Measurements from ENCODE around the gene APPL1.
A peak's percentile ranks its signal among the peaks of the same experiment; 100 is the strongest.
"Not testable (repeated sequence)": the region's sequence is repeated elsewhere in the genome, so short reads cannot be mapped to it uniquely, and the experiment has no call there.

The APPL1 gene

DNA sequence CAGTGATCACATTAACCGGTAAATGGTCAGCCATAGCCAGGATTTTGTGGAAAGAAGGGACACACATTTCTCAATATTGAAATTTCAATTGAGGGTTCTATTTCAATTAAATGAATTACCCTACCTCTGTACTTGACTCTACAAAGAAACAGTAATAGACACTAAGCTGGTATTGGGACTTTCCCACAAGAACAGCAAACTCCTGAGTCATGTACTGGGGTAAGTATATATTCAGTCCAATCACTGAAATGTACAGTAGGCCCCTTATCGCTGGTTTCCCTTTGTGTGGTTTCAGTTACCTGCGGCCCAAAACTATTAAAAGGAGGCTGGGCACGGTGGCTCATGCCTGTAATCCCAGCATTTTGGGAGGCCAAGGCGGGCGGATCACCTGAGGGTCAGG is 47.3 kb downstream of the APPL1 start:
- no peak for DNase-seq (ENCODE audit: low read depth, low spot score)

DNA sequence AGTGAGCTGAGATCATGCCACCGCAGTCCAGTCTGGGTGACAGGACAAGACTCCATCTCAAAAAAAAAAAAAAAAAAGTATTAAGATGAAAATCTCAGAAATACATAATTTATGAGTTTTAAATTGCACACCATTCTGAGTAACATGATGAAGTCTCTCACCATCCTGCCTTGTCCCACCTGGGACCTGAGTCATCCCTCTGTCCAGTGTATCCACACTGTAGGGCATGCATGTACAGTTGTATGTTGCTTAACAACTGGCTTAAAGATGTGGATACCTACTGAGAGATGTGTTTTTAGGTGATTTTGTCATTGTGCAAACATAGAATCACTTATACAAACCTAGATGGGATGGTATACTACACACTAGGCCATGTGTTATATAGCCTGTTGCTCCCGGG is 47.9 kb downstream of the APPL1 start:
- DNase-seq (ENCODE audit: low read depth, low spot score), result no peak

DNA sequence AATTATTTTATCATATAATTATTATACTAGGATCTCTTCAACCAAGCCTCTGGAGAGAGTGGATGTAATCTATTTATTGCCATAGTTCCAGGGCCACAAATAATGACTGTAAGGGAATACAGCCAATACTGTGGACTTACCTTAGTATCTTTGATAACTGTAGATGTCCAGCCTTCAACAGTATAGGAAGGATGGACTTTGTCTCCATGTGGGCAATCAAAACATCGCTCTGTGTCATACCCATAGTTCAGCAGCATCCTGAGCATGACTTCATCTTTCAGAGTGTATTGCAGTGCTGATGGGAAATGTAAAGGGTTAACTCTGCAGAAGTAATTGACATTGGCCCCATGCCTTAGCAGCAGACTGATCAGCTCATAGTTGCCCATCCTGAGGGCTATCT is 50.7 kb downstream of the APPL1 start:
- no peak for DNase-seq (ENCODE audit: low read depth, low spot score)

DNA sequence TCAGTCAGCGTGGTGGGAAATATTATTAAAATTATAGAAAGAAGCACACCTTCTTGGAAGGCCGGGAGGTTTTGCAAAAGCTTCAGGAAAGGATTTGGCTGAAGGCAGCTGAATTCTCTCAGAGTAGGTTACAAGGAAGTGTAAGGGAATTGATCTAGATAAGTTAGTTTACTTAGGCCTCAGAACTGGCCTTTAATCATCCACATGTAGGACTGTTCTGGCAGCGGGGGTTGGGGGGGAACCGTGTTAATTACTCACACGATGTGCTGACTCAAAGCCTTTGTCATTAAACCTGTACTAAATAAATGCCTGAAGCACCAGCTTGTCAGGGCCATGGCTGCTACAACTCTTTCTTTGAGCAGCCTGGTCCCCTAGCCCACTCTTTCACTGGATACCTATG is 52.2 kb downstream of the APPL1 start:
- DNase-seq (ENCODE audit: low read depth, low spot score), result no peak

DNA sequence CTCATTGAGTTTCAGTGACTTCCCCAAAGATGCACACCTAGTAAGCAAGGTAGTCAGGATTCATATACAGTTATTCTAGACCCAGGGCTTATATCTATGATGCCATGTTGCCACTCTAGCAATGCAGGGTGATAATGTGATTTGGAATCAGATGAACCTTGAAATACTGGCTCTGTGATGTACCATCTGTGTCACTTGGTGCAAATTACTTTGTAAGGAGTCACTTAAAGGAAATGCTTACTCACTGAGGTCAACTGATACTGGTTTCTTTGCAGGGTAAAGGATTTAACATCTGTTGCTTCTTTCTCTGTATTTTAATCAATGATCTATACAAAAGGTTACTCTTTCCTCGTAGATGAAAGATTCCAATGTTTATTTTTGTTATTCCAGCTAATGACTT is 54.2 kb downstream of the APPL1 start:
- no peak for DNase-seq (ENCODE audit: low read depth, low spot score)

DNA sequence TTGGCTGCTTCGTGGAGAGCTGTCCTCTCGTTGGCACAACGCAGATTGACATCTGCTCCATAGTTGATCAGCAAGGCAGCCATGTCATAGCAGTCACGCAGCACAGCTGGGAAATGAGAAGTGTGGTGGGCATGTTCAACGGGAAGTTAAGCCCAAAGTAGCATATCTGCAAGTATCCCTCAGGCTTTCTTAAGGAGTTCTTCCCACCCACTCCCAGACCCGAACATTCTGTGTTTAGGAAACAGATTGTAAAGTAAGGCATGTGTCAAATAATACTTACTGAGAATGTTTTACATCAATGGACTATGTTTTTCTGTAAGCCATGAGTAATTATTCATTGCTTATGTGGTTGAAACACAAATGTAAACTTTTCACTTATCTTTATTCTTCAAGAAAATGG is 55.8 kb downstream of the APPL1 start:
- DNase-seq (ENCODE audit: low read depth, low spot score), result no peak

DNA sequence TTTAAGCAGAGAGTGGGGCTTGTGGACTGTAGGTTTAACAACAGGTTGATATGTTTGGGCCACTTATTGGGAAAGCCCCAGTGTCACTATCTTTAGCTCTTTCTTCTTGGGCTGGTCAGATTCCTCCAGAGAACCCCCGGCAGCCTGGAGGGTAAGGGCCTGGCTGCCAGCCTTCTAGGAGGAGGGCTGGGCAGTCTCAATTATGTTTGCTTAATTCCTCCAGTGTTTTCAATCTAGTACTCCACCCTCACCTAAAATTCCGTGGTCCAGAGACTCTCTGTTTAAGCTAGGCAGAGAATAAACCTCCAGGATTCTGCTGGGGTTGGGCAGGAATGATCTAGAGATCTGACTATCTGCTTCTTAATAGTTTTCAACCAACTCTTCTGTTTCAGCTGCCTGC is 59.7 kb downstream of the APPL1 start:
- DNase-seq (ENCODE audit: low read depth, low spot score), result no peak

DNA sequence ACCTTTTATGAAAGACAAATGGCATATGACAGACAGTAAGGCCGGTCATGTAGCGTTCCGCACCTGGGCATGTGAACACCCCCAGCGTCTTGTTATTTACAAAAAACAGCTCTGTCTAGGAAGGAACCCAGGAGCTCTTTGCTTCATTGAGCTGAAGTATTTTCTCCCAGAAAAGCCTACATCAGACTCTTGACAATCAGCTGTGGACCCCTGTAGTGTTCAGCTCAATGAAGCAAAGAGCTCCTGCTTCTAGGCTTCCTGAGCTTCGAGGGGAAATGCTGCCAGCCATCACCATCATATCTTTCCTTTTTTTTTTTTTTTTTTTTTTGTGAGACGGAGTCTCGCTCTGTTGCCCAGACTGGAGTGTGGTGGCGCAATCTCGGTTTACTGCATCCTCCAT is 60.9 kb downstream of the APPL1 start:
- no peak for DNase-seq (ENCODE audit: low read depth, low spot score)

DNA sequence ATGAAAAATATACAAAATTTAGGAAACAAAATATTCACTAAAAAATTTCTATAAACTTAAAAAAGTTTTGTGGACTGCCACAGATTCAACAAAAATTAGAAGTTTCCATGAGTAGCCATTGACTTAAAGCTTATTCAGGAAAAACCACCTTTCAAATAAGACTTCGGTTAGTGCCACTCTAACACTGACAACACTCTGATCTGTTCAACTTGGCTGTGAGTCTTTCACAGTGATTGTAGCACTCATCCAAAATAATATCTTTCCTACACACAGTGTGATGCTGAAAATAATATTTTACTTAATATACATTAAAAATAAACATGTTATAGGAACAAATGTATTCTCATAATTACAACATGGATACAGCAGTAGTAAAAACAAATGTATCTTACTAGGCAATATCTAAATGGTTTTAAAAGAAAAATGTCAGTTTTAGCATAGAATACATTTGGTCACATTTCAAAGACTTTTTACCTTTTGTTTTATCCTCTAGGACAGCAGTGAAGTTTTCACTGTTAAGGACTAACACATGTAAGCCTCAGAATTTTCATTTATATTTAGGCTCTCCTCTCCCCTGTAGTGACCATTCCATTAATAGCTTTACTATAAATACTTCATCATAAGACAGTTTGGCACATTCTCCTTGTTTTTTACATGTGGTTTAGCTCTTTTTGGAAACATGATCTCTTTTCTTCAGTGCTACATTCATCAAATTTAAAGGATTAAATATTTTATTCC is 64.8 kb downstream of the APPL1 start, which contains the start of gene ASB14:
Gene ASB14 (minus strand): TSS at position 527 of the 738 bp plus-strand sequence. CDS start 652 bp downstream, outside the sequence.
- no peak for DNase-seq (ENCODE audit: low read depth, low spot score)

DNA sequence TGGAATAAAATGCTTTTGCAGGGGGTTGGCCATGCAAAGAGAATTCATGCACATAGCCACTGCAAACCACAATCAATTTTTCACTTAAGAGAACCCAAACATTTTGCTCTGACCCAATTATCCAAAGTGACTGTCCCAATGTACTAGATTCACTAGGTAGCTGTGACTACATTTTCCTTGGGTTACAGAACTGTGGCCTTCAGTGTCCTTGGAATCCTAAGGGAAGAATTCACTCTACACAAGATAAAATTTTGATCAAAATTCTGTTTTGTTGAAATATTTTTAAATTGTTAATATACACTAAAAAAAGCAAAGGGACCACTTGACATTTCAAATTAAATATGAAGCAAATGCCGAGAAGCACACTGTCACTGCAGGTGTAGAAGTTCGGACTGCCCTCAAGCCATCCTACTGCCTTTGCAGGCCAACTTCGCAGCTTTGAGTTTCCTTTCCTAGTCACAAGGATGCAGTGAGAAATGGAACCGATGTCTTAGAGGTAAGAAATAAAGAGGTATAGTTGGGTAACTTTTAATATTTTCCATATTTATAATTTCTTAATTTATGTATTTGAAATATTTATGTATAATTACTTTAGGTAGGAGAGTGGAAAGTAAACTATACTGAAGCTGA is 65.5 kb downstream of the APPL1 start:
- no peak for DNase-seq (ENCODE audit: low read depth, low spot score)

DNA sequence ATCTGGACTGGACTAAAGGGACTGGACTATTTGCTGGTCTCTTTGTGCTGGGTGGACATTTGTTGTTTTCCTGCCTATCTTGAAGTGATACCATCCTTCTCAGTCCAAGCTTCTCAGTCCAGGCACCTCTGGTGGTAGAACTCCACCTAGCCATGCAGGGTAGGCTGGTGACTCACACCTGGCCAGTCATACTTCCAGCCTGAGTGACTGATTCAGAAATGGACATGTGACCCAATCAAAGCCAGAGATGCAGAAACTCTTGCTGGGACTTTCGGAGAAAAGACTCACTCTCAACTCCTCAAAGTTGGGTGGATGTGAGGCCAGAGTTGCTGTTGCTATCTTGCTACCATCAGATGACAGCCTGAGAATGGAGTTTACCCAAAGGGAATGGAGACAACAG is 70.5 kb downstream of the APPL1 start:
- peak; percentile 10 for DNase-seq (ENCODE audit: low read depth, low spot score)

DNA sequence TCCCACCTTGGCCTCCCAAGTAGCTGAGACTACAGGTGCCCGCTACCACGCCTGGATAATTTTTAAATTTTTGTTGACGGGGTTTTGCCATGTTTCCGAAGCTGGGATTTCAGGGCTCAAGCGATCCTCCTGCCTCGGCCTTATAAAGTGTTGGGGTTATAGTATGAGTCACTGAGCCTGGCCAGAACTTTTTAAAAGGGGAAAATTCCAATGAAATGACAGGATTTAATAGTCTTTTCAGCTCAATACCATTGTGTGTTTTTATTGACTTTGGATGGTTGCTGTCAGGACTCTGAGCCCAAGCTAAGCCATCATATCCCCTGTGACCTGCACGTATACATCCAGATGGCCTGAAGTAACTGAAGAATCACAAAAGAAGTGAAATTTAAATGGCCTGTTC is 76.0 kb downstream of the APPL1 start:
- not testable (repeated sequence) for DNase-seq (ENCODE audit: low read depth, low spot score)

DNA sequence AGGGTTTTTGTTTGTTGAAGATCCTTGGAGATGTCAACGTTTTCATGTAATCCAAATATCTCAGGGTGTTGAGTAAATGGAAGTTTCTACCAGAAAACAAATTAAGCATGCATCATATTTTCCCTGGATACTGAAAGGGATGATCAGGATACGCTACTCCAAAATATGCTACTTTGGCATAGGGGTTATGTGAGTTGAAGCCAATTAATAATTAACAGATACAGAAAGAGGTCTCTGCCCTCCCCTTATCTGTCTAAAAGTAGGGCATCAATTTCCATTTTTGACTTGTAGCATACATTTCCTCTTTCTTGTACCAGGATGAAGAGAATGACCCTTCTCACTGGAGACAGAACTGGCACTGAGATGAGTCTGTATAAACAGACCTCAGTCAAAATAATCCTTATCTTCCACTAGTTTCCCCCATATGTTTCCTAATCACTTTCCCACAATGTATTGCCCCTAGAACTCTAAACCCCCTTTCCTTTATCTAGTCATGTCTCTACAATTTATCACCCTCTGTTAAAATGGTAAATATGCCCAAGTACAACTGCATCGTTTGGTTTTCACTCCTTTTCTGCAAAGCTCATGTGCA is 82.3 kb downstream of the APPL1 start:
- no peak for DNase-seq (ENCODE audit: low read depth, low spot score)

DNA sequence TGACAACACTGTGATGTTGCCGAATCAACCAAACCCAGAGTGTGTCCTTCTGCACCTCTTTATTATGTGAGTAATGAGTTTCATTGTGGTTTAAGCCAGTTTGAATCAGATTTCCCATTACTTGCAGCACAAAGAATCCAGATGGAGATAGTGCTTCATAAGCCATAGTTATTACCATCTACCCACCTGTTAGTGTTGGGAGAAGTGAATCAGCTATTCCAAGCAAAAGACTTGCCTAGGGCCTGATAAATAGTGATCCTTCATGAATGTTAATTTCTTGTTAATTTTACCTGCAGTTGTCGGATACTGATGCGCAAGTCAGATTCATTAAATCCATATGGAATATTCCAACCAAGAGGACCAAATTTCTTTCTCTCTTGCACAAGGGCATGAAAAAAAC is 86.7 kb downstream of the APPL1 start:
- DNase-seq (ENCODE audit: low read depth, low spot score), result no peak
